Endodermal cell (in vitro differentiated cells): ENCODE results near the gene ITFG1. TPM values are rescaled to one million over a fixed set of nuclear protein-coding genes. Genes with fewer than 3 reads are reported as not detected.

Experiments used
- DNase-seq: peaks from one replicate; pipeline ENCODE4 v3.0.0-alpha.2; 2017
- H3K27ac ChIP-seq: 2 replicates; pipeline ENCODE4 v1.5.1; 2013; ENCODE audit warnings: mild to moderate bottlenecking, low read depth, low read length, moderate library complexity
- H3K27me3 ChIP-seq: 2 replicates; pipeline ENCODE4 v1.6.1; 2013; ENCODE audit warnings: mild to moderate bottlenecking, low read length, moderate library complexity; ENCODE audit not compliant: insufficient read depth, control insufficient read depth, poor library complexity, severe bottlenecking
- H3K36me3 ChIP-seq: 2 replicates; pipeline ENCODE4 v1.7.0; 2013; ENCODE audit warnings: mild to moderate bottlenecking, low read length, moderate library complexity; ENCODE audit not compliant: control insufficient read depth, insufficient read depth
- H3K4me1 ChIP-seq: one replicate; pipeline ENCODE4 v1.7.0; 2013; ENCODE audit warnings: low read length; ENCODE audit not compliant: control insufficient read depth, insufficient read depth
- H3K4me3 ChIP-seq: 2 replicates; pipeline ENCODE4 v1.5.1; 2013; ENCODE audit warnings: mild to moderate bottlenecking, low read length, moderate library complexity
- H3K9ac ChIP-seq: 2 replicates; pipeline ENCODE4 v1.6.1; 2013; ENCODE audit warnings: mild to moderate bottlenecking, low read length, moderate library complexity; ENCODE audit not compliant: poor library complexity, severe bottlenecking; ENCODE audit errors: extremely low read depth
- H3K9me3 ChIP-seq: 2 replicates; pipeline ENCODE4 v1.6.1; 2013; ENCODE audit warnings: mild to moderate bottlenecking, low read length, moderate library complexity; ENCODE audit not compliant: control insufficient read depth
- H3K27ac Mint-ChIP-seq: 2 replicates; pipeline ENCODE4 v1.8.0; 2020; ENCODE audit warnings: mixed read lengths
- H3K27me3 Mint-ChIP-seq: 2 replicates; pipeline ENCODE4 v1.8.0; 2021; ENCODE audit warnings: mild to moderate bottlenecking, mixed read lengths; ENCODE audit not compliant: insufficient read depth
- H3K36me3 Mint-ChIP-seq: 2 replicates; pipeline ENCODE4 v1.8.0; 2020; ENCODE audit warnings: low read depth, mixed read lengths
- H3K4me1 Mint-ChIP-seq: 2 replicates; pipeline ENCODE4 v1.8.0; 2020; ENCODE audit warnings: mixed read lengths
- H3K4me3 Mint-ChIP-seq: 2 replicates; pipeline ENCODE4 v1.8.0; 2020; ENCODE audit warnings: mild to moderate bottlenecking, moderate library complexity, mixed read lengths
- H3K9me3 Mint-ChIP-seq: 2 replicates; pipeline ENCODE4 v1.8.0; 2020; ENCODE audit warnings: mild to moderate bottlenecking, mixed read lengths
- WGBS, 2 experiments: methylation state at CpG; one replicate each; pipeline versions ENCODE4 v1.1.5 to v1.1.7; 2013; ENCODE audit warnings: missing lambda C conversion rate in 2 of 2, mixed read lengths in 1 of 2; ENCODE audit not compliant: insufficient coverage in 1 of 2, insufficient read length in 1 of 2; 5-methylcytosine and 5-hydroxymethylcytosine counted together
- total RNA-seq, 2 donors: library from RNA; stranded (reverse); fragmentation: NEBNext Ultra II Directional in 1 of 2; extraction: Animal tissue kit (Norgen Biotek cat#: 25700) in 1 of 2; gene quantifications; 2 replicates in 1 of 2; 3 replicates in 1 of 2; pipeline ENCODE4 v1.2.1, GENCODE V29; 2021
- TF ChIP-seq, protein P1 (sequence below): fragments of 200-600 bp; sonication (generic); conservative IDR thresholded peaks from 2 replicates; pipeline ENCODE4 v1.5.0; 2021; ENCODE audit warnings: antibody characterized with exemption, mild to moderate bottlenecking

Gene ITFG1
- total RNA-seq, 2 donors from 2014 or later, result 35.6 to 40.0 TPM

DNA sequence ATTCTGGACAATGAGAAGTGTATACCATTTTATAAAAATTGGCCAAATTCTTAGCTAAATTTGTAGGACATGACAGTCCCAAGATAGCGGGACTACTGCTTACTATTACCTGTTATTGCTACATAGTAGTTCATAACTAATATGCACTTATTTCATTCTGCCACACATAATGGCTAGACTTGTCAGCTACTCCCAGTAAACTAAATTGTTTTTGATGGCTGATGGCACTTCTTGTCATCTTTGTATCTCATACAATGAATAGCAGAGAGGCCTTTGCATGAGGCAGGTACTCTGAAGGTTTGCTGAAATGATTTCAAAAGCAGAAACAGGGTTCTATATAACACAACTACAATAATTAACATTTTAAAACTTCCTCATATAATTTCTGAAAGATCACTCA, 44.0 kb downstream of the ITFG1 start:
- Histone ChIP-seq H3K27me3 (no peaks in the 10 kb centered on the region), H3K9ac (no peak overlapping the region), H3K4me1 (no peaks in the 10 kb centered on the region), H3K4me3 (no peak overlapping the region), H3K27ac (no peak overlapping the region), H3K36me3 (peaks cover 21% of the 10 kb centered on the region), H3K9me3 (no peaks in the 10 kb centered on the region)
- Mint-ChIP-seq H3K27ac (no peak overlapping the region), H3K4me3 (no peak overlapping the region), H3K36me3 (peaks cover 25% of the 10 kb centered on the region), H3K27me3 (no peaks in the 10 kb centered on the region), H3K9me3 (no peaks in the 10 kb centered on the region), H3K4me1 (no peaks in the 10 kb centered on the region)
- TF ChIP-seq, protein P1, sequence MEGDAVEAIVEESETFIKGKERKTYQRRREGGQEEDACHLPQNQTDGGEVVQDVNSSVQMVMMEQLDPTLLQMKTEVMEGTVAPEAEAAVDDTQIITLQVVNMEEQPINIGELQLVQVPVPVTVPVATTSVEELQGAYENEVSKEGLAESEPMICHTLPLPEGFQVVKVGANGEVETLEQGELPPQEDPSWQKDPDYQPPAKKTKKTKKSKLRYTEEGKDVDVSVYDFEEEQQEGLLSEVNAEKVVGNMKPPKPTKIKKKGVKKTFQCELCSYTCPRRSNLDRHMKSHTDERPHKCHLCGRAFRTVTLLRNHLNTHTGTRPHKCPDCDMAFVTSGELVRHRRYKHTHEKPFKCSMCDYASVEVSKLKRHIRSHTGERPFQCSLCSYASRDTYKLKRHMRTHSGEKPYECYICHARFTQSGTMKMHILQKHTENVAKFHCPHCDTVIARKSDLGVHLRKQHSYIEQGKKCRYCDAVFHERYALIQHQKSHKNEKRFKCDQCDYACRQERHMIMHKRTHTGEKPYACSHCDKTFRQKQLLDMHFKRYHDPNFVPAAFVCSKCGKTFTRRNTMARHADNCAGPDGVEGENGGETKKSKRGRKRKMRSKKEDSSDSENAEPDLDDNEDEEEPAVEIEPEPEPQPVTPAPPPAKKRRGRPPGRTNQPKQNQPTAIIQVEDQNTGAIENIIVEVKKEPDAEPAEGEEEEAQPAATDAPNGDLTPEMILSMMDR, result no peak
- WGBS, 2 experiments, result 100% methylated on average over 1 of the region's 1 CpG
- DNase-seq, result no peak

- H3K9me3 Mint-ChIP-seq, result no peaks in the 10 kb centered on the region
Measured at GRCh38 chr16:47413041-47413440, 47.8 kb downstream of the ITFG1 start.

DNA sequence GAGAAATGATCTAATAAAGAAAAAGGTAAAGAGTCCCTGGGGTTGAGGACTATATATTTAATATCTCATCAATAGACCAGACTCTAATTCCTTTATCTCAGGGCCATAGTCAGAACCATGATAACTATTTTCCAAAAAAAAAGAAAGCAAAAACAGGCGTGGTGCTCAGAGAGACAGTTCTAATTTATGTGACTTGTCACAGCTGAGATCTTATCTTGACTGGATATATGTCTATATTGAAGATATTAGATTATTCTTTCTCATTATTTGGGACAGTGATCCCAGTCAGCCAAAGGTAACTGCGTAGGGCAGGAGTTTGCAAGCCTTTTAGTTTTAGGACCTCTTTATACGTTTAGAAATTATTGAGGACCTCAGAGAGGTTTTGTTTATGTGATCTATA, 52.4 kb downstream of the ITFG1 start:
- Mint-ChIP-seq H3K27ac (no peak overlapping the region), H3K36me3 (peaks cover 18% of the 10 kb centered on the region), H3K27me3 (no peaks in the 10 kb centered on the region), H3K4me1 (no peaks in the 10 kb centered on the region), H3K9me3 (no peaks in the 10 kb centered on the region), H3K4me3 (no peak overlapping the region)
- no peaks in the 10 kb centered on the region for H3K9me3 ChIP-seq
- H3K9ac ChIP-seq, result no peak overlapping the region
- no peak for DNase-seq
- no peaks in the 10 kb centered on the region for H3K27me3 ChIP-seq
- no peaks in the 10 kb centered on the region for H3K4me1 ChIP-seq
- TF ChIP-seq, protein P1, result no peak
- no peak overlapping the region for H3K4me3 ChIP-seq
- no peak overlapping the region for H3K27ac ChIP-seq
- 100% methylated on average over 1 to 3 of the region's 3 CpGs for WGBS, 2 experiments
- H3K36me3 ChIP-seq, result no peaks in the 10 kb centered on the region

More at GRCh38 chr16:47413041-47413440, 47.8 kb downstream of the ITFG1 start:
- Histone ChIP-seq H3K9ac (no peak overlapping the region), H3K4me3 (no peak overlapping the region), H3K4me1 (no peaks in the 10 kb centered on the region), H3K27me3 (no peaks in the 10 kb centered on the region), H3K36me3 (peaks cover 13% of the 10 kb centered on the region), H3K27ac (no peak overlapping the region), H3K9me3 (no peaks in the 10 kb centered on the region)
- no peak overlapping the region for H3K4me3 Mint-ChIP-seq
- H3K4me1 Mint-ChIP-seq, result no peaks in the 10 kb centered on the region
- no peaks in the 10 kb centered on the region for H3K27me3 Mint-ChIP-seq
- WGBS, 2 experiments, result 67 to 87% methylated on average over 1 of the region's 1 CpG
- H3K36me3 Mint-ChIP-seq, result peaks cover 19% of the 10 kb centered on the region
- H3K27ac Mint-ChIP-seq, result no peak overlapping the region
- TF ChIP-seq, protein P1, result no peak
- no peak for DNase-seq
